NCI-H187 (cell line): ENCODE results near the gene ARID5A.
"Not testable (repeated sequence)": the region's sequence is repeated elsewhere in the genome, so short reads cannot be mapped to it uniquely, and the experiment has no call there.

Source experiments
- DNase-seq, 2 experiments: peaks; one replicate each; lab custom pipeline; 2025; lab: John Stamatoyannopoulos, UW

The ARID5A gene

DNA sequence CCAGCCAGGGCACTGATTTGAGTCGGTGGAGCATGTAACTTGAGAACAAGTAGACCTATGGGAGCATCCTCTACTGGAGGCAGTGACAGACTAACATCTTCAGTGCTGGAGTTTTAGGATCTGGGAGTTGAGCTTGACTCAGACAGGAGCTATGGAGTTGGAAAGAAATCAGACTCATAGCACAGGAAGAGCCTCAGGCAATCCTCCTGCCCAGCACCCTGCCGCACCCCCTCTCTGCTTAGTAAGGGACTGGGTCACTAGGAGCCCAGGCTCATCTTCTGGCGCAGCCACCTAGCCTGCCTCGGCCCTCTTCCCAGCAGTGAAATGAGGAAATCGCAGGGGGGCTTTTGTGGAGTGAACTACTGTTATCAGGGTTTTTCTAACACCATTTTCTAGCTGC lies 3.6 kb downstream of the ARID5A start:
- DNase-seq, result no peak

DNA sequence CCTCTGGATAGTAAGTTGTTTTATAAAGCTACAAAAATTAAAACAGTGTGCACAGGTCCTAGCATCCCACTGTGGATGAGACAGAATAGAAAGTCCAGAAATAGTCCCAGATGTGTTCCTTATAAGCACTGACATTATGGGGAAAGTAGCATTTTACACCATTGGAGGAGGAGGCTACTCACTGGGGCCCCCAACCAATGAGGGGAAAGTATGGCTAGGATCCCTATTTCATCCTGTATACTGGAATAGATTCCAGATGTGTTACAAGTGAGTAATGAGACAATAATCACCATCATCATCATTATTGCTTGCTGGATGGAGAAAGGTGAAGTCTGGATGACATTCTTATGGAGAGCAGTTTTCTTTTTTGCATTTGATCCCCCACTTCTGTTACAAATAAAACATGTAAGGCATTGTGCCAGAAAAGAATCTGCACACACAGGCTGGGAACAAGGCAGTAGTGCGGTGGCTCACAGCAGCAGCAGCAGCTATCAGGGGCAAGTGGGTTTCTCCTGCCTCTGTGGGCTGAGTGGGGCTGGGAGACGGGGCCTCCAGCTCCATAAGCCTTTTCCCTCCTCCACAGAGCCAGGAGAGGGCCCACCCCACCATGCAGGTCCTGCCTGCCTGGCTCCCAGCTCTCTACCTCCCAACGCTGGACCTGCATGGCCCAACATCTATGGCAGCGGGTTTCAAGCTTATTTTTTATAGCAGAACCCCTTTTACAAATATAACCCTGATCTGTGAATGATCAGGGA lies 5.0 kb downstream of the ARID5A start:
- DNase-seq, result no peak

DNA sequence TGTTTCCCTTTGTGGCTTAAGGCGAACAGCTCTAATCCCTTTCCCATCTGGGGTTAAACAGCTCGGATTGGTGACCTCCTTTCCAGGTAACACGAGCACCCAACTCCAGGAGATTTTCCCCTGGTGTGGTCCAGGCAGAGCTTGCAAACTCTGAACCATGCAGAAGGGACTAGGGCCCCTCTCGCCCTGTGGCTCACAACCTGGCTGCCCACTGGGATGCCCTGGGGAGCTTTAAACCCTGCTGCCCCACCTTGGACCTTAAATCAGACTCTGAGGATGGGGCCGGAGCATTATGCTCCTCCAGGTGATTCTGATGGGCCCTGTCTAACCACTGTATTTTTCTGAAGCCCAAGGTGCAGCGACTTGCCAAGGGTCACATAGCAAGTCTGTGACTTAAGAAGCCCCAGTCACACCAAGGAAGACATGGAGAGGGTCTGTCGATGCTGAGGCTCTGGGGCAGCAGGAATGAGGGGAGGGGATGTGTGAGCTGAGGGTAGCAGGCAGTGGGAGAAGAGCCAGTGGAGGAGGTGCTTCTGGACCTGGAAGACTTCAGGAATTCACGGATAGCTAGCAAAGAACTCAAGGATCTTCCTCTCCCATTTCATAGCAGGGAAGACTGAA lies 5.9 kb downstream of the ARID5A start:
- DNase-seq, result no peak

DNA sequence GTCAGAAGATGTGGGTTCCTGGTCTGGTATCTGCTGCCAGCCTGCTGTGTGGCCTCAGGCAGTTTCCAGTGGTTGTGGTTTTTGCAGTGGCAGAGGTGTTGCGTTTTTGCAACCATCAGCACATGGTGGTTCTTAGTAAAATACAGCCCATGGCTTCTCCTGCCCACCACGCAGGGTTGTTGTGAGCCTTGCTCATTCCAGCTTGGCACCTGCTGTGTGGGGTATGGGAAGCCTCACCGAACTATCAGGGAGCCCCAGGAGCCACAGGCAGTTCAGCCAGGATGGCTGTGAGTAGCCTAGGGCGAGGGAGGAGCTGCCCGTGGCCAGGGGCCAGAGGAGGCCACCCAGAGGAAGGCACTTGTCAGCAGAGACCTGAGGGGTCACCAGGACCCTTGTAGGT lies 9.8 kb downstream of the ARID5A start:
- DNase-seq, result no peak

DNA sequence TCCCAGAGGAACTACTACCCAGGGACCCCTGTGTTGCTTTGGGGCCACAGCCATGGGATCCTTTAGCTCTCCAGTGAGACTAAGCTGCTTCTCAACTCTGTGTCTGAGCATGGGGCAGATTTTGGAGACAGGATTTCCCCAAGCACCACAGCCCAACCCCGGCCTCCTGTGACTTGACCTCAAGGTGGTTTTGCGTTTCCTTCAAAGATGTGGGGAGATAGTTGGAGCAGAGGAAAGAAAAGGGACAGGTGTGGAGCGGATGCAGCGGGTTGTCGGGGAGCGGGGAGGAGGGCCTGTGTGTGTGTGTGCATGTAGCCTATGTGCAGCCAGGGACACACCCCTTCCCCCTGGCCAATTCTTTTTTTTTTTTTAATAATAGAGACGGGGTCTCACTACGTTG lies 10.2 kb downstream of the ARID5A start:
- no peak for DNase-seq

DNA sequence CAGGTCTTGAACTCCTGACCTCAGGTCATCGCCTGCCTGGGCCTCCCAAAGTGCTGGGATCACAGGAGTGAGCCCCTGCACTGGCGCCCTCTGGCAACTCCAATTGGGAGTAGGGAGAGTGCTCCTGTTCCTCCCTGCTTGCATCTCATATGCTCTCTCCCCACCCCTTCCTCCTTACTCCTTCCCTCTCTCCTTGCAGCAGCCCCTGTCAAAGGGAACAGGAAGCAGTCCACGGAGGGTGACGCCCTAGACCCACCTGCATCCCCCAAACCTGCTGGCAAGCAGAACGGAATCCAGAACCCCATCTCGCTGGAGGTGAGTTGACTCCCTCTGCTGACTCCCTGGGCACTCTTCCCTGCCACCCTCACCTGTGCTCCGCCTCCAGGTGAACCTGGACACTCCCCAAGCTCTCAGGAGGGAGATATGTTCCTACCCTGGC lies 10.7 kb downstream of the ARID5A start:
- no peak for DNase-seq

DNA sequence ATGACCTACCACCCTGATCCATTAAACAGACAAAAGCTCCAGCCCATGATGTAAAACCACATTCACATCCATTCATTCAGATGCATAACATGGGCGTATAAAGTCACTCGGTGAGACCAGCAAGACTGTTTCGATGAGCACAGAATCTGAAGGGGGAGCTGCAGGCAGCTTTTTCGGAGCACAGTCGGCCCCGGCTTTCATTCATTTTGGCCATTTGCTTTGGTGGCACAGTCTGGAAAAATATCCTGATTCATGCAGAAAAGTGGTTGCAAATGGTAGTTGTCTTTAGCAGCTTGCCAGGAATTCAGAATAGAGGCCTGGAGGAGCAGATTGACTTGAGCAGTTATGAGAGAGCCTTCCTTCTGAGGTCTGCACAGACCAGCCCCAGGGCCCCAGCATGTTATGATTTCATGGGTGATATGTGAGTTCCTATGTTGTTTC lies 11.2 kb downstream of the ARID5A start:
- no peak for DNase-seq

DNA sequence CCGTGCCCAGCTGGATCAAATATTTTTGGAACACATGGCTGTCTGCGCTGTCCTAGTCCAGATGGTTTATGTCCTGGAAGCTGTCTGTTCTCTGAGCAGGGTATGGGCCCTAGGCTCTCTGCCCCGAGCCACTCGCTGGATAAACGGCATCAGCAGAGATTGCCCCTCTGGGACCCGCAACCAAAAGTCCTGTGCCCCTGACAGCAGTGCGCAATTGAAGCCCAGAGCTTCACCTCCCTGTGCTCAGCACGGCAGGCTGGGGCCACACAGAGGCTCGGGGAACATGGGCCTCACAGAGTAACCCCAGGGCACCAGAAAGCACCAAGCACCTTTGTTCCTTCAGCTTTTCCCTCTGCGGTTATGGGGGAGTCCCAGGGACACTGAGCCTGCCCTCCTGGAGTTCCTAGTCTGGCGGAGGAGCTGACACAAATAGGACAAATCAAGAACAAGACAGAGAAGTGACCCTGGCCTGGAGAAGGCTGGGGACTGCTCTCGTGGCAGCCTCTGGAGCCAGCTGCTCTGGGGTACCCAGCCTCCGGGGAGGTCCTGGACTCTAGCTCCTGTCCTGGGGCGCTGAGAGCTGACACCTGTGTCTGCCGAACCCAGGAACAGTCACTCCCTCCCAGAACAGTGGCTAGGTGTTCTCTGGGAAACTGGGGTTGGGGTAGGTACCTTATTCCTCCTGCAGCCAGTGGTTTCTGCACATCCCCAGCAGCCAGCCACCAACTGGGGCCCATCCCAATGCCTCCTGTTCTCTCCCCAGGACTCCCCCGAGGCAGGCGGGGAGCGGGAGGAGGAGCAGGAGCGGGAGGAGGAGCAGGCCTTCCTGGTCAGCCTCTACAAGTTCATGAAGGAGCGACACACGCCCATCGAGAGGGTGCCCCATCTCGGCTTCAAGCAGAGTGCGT lies 12.3 kb downstream of the ARID5A start:
- DNase-seq, result no peak

DNA sequence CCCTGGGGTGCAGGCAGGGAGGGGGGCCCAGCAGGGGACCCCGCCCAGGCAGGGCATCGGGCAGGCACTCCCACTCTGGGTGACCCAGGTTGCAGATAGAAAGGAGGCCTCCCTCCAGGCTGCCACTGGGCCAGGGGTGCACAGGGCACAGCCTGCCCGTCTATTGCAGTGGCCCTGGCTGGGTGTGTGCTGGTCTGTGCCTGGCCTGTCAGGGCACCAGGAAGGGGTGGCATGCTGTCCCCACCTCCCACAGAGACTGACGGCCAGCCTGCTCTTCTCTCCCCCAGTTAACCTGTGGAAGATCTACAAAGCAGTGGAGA lies 12.9 kb downstream of the ARID5A start:
- DNase-seq, result no peak

DNA sequence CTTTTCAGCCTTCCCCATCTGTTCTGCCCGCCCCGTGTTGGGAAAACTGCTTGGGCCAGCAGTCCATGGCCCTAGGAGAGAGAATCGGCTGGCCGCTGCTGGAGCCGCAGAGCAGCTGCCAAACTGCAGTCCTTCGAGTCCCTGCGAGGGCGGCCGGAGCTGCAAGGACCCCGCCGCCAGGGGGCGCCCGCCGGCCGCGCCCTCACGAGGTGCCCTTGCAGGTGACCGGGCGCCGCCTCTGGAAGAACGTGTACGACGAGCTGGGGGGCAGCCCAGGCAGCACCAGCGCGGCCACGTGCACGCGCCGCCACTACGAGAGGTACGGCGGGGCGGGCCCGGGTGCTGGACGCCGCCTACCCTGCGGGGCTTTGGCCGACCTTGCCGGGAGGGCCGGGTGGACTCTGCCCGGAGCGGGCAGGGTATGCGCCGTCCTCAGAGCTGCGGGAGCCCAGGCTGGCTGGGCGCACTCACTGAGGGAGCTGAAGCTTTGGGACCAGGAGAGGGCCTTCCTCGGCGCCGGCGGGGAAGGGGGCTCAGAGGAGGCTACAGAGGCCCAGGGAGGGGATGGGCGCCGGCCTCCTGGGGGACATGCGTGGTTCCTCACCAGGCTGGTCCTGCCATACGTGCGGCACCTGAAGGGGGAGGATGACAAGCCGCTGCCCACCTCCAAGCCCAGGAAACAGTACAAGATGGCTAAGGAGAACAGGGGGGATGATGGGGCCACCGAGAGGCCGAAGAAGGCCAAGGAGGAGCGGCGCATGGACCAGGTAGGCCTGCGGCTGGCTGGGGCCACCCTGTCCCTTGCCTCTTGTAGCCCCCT lies 13.6 kb downstream of the ARID5A start:
- DNase-seq, result no peak

DNA sequence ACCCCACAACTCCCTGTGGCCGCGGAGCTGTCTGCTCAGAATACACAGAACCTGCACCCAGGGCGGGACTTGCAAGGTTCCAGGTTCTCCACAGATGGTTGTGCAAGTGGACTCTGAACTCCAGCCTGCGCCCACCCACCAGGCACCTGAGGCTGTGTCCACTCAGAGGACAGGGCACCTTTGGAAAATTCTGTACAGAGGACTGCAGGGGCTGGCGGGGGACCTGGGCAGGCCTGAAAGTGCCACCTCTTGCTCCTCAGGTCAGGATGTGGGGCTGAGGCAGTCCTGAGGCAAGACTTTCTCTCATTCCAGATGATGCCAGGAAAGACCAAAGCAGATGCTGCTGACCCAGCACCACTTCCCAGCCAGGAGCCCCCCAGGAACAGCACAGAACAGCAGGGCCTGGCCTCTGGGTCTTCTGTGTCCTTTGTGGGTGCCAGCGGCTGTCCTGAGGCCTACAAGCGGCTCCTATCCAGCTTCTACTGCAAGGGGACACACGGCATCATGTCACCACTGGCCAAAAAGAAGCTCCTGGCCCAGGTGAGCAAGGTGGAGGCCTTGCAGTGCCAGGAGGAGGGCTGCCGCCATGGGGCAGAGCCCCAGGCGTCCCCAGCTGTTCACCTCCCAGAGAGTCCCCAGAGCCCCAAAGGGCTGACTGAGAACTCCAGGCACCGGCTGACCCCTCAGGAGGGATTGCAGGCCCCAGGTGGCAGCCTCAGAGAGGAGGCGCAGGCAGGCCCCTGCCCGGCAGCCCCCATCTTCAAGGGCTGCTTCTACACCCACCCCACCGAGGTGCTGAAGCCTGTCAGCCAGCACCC lies 14.4 kb downstream of the ARID5A start:
- no peak for DNase-seq

DNA sequence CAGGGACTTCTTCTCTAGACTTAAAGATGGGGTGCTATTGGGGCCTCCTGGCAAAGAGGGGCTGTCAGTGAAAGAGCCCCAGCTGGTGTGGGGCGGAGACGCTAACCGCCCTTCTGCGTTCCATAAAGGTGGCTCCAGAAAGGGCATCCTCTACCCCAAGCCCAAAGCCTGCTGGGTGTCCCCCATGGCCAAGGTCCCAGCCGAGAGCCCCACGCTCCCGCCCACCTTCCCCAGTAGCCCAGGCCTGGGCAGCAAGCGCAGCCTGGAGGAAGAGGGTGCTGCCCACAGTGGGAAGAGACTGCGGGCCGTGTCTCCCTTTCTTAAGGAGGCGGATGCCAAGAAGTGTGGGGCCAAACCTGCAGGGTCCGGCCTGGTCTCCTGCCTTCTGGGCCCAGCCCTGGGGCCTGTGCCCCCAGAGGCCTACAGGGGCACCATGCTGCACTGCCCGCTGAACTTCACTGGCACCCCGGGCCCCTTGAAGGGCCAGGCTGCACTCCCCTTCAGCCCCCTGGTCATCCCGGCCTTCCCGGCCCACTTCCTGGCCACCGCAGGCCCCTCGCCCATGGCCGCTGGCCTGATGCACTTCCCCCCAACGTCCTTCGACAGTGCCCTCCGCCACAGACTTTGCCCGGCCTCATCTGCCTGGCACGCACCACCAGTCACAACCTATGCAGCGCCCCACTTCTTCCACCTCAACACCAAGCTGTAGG lies 15.2 kb downstream of the ARID5A start:
- no peak for DNase-seq

DNA sequence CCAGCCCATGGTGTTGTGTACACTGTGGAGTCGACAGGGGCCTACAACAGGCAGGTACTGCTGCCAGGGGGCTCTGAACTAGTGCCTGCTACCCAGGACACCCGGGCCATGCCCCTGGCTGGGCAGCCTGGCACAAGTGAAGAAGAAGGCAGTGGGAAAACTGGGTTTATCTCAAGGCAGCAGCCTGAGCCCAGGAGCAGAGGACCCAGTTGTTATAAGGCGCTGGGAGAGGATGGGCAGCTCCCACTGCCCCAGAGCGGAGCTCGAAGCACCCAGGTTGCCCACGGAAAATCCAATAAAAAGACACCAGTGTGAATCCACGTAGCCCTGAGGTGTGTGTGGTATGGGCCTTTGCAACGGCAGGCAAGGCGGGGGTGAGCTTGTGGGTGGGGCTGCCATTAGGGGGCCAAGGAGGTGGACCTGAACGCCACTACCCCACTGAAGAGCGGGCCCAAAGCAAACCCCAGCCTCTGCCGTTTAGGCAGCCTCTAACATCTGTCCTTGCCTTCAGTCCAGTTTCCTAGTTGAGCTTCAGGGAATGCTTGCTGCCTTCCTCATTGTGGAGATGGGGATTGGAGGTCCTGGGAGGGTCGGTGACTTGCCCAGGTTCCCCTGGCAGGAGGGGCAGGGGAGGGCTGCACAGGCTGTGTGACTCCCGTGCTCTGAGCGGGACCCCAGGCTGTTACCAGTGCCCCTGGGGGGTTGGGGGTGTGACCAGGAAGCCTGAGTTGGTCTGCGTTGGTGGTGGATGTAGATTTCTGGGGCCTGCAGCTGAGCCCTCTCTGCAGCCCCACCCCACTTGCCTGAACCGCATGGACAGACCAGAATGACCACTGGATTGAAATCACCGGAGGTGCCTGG lies 16.0 kb downstream of the ARID5A start:
- DNase-seq, result no peak

DNA sequence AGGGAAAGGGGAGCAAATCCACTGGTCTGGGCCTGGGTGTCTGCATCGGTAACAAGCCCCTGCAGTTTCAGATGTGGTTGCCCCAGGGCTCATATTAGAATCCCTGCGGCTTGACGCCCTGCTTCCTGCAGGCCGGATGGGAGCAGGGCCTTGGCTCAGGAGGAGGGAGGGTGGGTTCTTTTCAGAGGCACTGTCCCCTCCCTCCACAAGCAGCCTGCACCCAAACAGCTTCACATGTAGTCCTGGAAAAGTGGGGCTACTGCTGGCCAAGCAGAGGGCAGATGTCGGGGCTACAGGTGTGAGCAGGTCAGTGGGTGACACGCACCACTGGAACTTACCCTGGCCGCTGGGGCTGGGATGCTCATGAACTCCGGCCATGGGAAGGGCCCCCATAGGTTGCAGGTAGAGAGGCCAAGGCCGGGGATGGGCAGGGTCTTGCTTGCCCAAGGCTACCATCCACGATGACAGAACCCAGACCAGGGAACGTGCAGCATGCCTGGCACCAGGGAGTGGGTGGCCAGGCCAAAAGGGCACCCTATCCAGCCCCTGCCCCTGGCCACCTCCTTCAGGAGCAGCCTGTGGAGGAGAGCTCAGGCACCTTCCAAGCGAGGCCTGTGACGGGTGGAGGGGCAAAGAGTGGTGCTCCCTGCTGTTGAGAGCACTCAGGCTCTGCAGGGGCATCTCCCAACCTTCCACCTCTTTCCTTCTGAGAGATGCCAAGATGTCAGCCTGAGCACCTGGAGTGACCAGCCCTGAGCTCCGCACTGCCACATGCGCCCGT lies 16.8 kb downstream of the ARID5A start:
- DNase-seq, result no peak

DNA sequence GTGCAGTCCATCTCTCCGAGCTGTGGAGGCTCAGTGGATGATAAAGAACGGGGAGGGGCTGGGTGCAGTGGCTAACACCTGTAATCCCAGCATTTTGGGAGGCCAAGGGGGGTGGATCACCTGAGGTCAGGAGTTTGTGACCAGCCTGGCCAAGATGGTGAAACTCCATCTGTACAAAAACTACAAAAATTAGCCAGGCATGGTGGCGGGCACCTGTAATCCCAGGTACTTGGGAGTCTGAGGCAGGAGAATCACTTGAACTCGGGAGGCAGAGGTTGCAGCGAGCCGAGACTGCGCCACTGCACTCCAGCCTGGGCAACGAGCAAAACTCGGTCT lies 17.4 kb downstream of the ARID5A start:
- DNase-seq, result not testable (repeated sequence)

DNA sequence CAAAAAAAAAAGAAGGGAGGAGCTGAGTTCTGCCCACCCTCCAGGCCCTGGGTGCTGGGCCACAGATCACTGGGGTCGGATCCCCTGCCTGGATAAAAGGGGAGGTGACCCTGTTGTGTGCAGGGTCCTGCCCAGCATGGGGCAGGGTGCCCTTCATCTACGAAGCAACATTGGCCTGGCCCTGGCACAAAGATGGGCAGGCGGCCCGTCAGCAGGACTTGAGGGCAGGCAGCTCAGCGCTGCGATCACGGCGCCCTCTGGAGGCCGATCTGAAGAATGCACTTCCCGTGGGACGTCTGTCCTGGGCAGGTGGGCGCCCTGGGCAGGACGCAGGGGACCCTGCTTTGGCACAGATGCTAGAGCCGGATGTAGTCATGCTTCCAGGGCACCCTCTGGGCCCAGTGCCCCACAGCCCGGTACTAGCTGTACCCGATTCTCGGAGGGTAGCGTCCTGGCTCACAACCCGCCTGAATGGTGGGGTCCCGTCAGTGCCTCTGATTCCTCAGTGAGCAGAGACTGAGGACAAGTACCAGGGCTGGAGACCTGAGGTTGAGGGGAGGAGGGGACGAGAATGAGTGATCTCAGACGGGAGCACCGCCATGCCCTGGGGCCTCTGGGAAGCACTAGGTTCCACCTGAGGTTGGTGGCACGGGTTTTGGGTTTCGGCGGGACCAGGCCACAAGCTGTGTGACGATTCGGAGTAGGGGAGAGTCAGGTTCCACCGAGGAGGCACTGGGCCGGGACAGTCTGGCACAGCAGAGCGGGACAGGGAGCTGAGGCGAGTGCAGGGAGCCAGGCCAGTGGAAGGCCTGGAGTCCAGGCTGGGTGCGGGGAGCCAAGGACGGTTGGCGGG lies 18.0 kb downstream of the ARID5A start:
- no peak for DNase-seq

DNA sequence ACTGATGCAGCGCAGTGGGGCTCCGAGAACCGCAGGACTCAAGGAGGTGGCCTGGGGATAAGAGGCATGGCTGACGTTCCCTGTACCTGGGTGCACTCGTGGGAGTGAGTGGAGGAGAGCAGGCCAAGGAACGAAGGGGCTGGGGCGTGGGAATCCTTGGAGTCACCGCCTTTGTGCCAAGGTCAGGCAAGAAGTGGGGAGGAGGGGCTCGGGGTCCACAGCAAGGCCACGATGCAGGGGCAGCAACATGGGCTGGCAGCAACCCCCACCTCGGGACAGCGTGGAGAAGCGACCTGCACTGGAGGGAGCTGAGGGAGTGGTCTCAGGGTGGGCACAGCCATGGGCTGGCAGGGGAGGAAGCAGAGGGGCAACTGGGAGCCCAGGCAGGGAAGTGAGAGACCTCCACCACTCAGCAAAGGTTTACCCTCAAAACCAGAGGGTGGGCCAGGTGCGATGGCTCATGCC lies 18.6 kb downstream of the ARID5A start:
- DNase-seq, result no peak
